Central memory CD8-positive, alpha-beta T cell (primary cell): ENCODE measurements around the gene MICB.
"Not testable (repeated sequence)": the region's sequence is repeated elsewhere in the genome, so short reads cannot be mapped to it uniquely, and the experiment has no call there.

ENCODE experiments used
- ATAC-seq: fragments of 150-1000 bp; cut with Tn5 transposase; replicated peaks from 2 replicates; pipeline ENCODE4 v1.10.0; 2022; ENCODE audit warnings: mild to moderate bottlenecking, moderate FRiP score, moderate number of reproducible peaks; ENCODE audit not compliant: poor library complexity, severe bottlenecking; ENCODE audit errors: extremely low read depth
- DNase-seq, 2 donors: peaks; one replicate each; pipeline ENCODE4 v3.0.0; 2021; ENCODE audit warnings: low spot score in 2 of 2
- H3K27ac Mint-ChIP-seq: one replicate; pipeline ENCODE4 v1.8.0; 2022; ENCODE audit warnings: low read depth, mild to moderate bottlenecking, moderate library complexity, mixed read lengths
- H3K27me3 Mint-ChIP-seq: one replicate; pipeline ENCODE4 v1.8.0; 2022; ENCODE audit warnings: mixed read lengths
- H3K36me3 Mint-ChIP-seq: one replicate; pipeline ENCODE4 v1.8.0; 2022; ENCODE audit warnings: mild to moderate bottlenecking, moderate library complexity, mixed read lengths; ENCODE audit not compliant: insufficient read depth
- H3K4me1 Mint-ChIP-seq: one replicate; pipeline ENCODE4 v1.8.0; 2022; ENCODE audit warnings: mixed read lengths
- H3K4me3 Mint-ChIP-seq: one replicate; pipeline ENCODE4 v1.8.0; 2022; ENCODE audit warnings: mild to moderate bottlenecking, moderate library complexity, mixed read lengths
- H3K9me3 Mint-ChIP-seq: one replicate; pipeline ENCODE4 v1.8.0; 2022; ENCODE audit warnings: mixed read lengths

Gene MICB

GRCh38 chr6:31478186-31478950 is 19.6 kb upstream of the MICB start:
- DNase-seq (no peak), ATAC-seq (no peak)
- H3K4me1 Mint-ChIP-seq: peaks cover 35% of the 10 kb centered on the region
- peak overlapping the region; percentile 68 for H3K27ac Mint-ChIP-seq
- H3K9me3 Mint-ChIP-seq: no peaks in the 10 kb centered on the region
- no peaks in the 10 kb centered on the region for H3K27me3 Mint-ChIP-seq
- no peak overlapping the region for H3K4me3 Mint-ChIP-seq
- H3K36me3 Mint-ChIP-seq: peaks cover 7% of the 10 kb centered on the region

- ATAC-seq: no peak
- H3K27me3 Mint-ChIP-seq: no peaks in the 10 kb centered on the region
- H3K4me3 Mint-ChIP-seq: no peak overlapping the region
- H3K36me3 Mint-ChIP-seq: peaks cover 4% of the 10 kb centered on the region
- H3K9me3 Mint-ChIP-seq: no peaks in the 10 kb centered on the region
- H3K27ac Mint-ChIP-seq: no peak overlapping the region
- no peak for DNase-seq
- H3K4me1 Mint-ChIP-seq: peaks cover 25% of the 10 kb centered on the region
Measured at GRCh38 chr6:31479151-31479932, 18.6 kb upstream of the MICB start.

- Mint-ChIP-seq H3K27me3 (no peaks in the 10 kb centered on the region), H3K4me3 (no peak overlapping the region), H3K36me3 (peaks cover 2% of the 10 kb centered on the region), H3K4me1 (peaks cover 18% of the 10 kb centered on the region), H3K27ac (no peak overlapping the region), H3K9me3 (no peaks in the 10 kb centered on the region)
- DNase-seq: no peak
- no peak for ATAC-seq
Measured at GRCh38 chr6:31479933-31480535, 17.9 kb upstream of the MICB start.

- Mint-ChIP-seq H3K9me3 (no peaks in the 10 kb centered on the region), H3K27ac (no peak overlapping the region), H3K4me3 (no peak overlapping the region), H3K36me3 (no peaks in the 10 kb centered on the region), H3K4me1 (peaks cover 13% of the 10 kb centered on the region), H3K27me3 (no peaks in the 10 kb centered on the region)
- DNase-seq (no peak), ATAC-seq (no peak)
Measured at GRCh38 chr6:31480574-31480973, 17.4 kb upstream of the MICB start.

GRCh38 chr6:31483392-31483791 is 14.6 kb upstream of the MICB start:
- Mint-ChIP-seq H3K4me3 (no peak overlapping the region), H3K9me3 (no peaks in the 10 kb centered on the region), H3K36me3 (no peaks in the 10 kb centered on the region), H3K4me1 (peaks cover 8% of the 10 kb centered on the region), H3K27me3 (no peaks in the 10 kb centered on the region), H3K27ac (no peak overlapping the region)
- no peak for ATAC-seq
- no peak for DNase-seq

GRCh38 chr6:31485055-31485454 is 12.9 kb upstream of the MICB start:
- Mint-ChIP-seq H3K36me3 (peaks cover under 1% of the 10 kb centered on the region), H3K27me3 (no peaks in the 10 kb centered on the region), H3K27ac (no peak overlapping the region), H3K4me3 (no peak overlapping the region), H3K4me1 (peaks cover 3% of the 10 kb centered on the region), H3K9me3 (no peaks in the 10 kb centered on the region)
- ATAC-seq (no peak), DNase-seq (no peak)

GRCh38 chr6:31486065-31486837 is 11.7 kb upstream of the MICB start:
- H3K4me3 Mint-ChIP-seq, H3K4me1 Mint-ChIP-seq, H3K27me3 Mint-ChIP-seq, DNase-seq, ATAC-seq, H3K9me3 Mint-ChIP-seq, H3K36me3 Mint-ChIP-seq: not testable (repeated sequence)
- H3K27ac Mint-ChIP-seq: peak overlapping the region; percentile 87

GRCh38 chr6:31487674-31488073 is 10.3 kb upstream of the MICB start:
- not testable (repeated sequence) for H3K4me3 Mint-ChIP-seq, ATAC-seq, H3K27me3 Mint-ChIP-seq, H3K27ac Mint-ChIP-seq, H3K9me3 Mint-ChIP-seq, H3K36me3 Mint-ChIP-seq, DNase-seq
- peaks cover 11% of the 10 kb centered on the region for H3K4me1 Mint-ChIP-seq

GRCh38 chr6:31489086-31489485 is 8.9 kb upstream of the MICB start:
- ATAC-seq: no peak
- Mint-ChIP-seq H3K27ac (no peak overlapping the region), H3K4me1 (peaks cover 17% of the 10 kb centered on the region), H3K4me3 (no peak overlapping the region), H3K9me3 (no peaks in the 10 kb centered on the region), H3K36me3 (peaks cover 5% of the 10 kb centered on the region), H3K27me3 (no peaks in the 10 kb centered on the region)
- DNase-seq: no peak

GRCh38 chr6:31490115-31490873 is 7.7 kb upstream of the MICB start:
- no peak overlapping the region for H3K27ac Mint-ChIP-seq
- H3K36me3 Mint-ChIP-seq: peaks cover 7% of the 10 kb centered on the region
- no peaks in the 10 kb centered on the region for H3K9me3 Mint-ChIP-seq
- ATAC-seq: no peak
- DNase-seq: no peak
- no peak overlapping the region for H3K4me3 Mint-ChIP-seq
- no peaks in the 10 kb centered on the region for H3K27me3 Mint-ChIP-seq
- H3K4me1 Mint-ChIP-seq: peaks cover 25% of the 10 kb centered on the region

GRCh38 chr6:31493550-31493874 is 4.4 kb upstream of the MICB start:
- not testable (repeated sequence) for DNase-seq, H3K9me3 Mint-ChIP-seq, ATAC-seq, H3K27me3 Mint-ChIP-seq
- peaks cover 12% of the 10 kb centered on the region for H3K36me3 Mint-ChIP-seq
- peaks cover 47% of the 10 kb centered on the region for H3K4me1 Mint-ChIP-seq
- H3K4me3 Mint-ChIP-seq: peak overlapping the region; percentile 62
- H3K27ac Mint-ChIP-seq: peak overlapping the region; percentile 54
